HEK293 (cell line): ENCODE measurements around the gene SMIM33.

Experiments used
- FEZF1 ChIP-seq: fragments of 450-650 bp; formaldehyde crosslinking; IDR thresholded peaks from 2 replicates; pipeline ENCODE4 v1.5.1; 2016; ENCODE audit warnings: missing biosample characterization, missing genetic modification characterization
- GLIS2 ChIP-seq: fragments of 450-650 bp; formaldehyde crosslinking; IDR thresholded peaks from 2 replicates; pipeline ENCODE4 v1.5.1; 2016; ENCODE audit warnings: missing biosample characterization, missing genetic modification characterization
- INSM2 ChIP-seq: fragments of 450-650 bp; formaldehyde crosslinking; IDR thresholded peaks from 2 replicates; pipeline ENCODE4 v1.5.1; 2016; ENCODE audit warnings: missing biosample characterization, missing genetic modification characterization
- MZF1 ChIP-seq: fragments of 450-650 bp; formaldehyde crosslinking; IDR thresholded peaks from 2 replicates; pipeline ENCODE4 v1.5.1; 2017; ENCODE audit warnings: missing biosample characterization, missing genetic modification characterization, borderline replicate concordance
- PATZ1 ChIP-seq: fragments of 450-650 bp; formaldehyde crosslinking; IDR thresholded peaks from 2 replicates; pipeline ENCODE4 v1.5.1; 2016; ENCODE audit warnings: missing biosample characterization, missing genetic modification characterization
- REPIN1 ChIP-seq: fragments of 450-650 bp; formaldehyde crosslinking; IDR thresholded peaks from 2 replicates; pipeline ENCODE4 v1.5.1; 2017; ENCODE audit warnings: missing biosample characterization, missing genetic modification characterization, low read depth
- SCRT1 ChIP-seq: fragments of 450-650 bp; formaldehyde crosslinking; IDR thresholded peaks from 2 replicates; pipeline ENCODE4 v1.5.1; 2016; ENCODE audit warnings: missing biosample characterization, missing genetic modification characterization, borderline replicate concordance
- ZBTB20 ChIP-seq: fragments of 450-650 bp; formaldehyde crosslinking; IDR thresholded peaks from 2 replicates; pipeline ENCODE4 v1.5.1; 2016; ENCODE audit warnings: missing biosample characterization, missing genetic modification characterization
- ZIC2 ChIP-seq: fragments of 450-650 bp; formaldehyde crosslinking; IDR thresholded peaks from 2 replicates; pipeline ENCODE4 v1.5.1; 2016; ENCODE audit warnings: missing biosample characterization, missing genetic modification characterization
- ZNF18 ChIP-seq: fragments of 450-650 bp; formaldehyde crosslinking; IDR thresholded peaks from 2 replicates; pipeline ENCODE4 v1.5.1; 2016; ENCODE audit warnings: missing biosample characterization, missing genetic modification characterization
- ZNF19 ChIP-seq: fragments of 450-650 bp; formaldehyde crosslinking; IDR thresholded peaks from 2 replicates; pipeline ENCODE4; 2016; ENCODE audit warnings: missing biosample characterization, missing genetic modification characterization, low read depth
- ZNF394 ChIP-seq: fragments of 450-650 bp; formaldehyde crosslinking; IDR thresholded peaks from 2 replicates; pipeline ENCODE4 v1.5.1; 2016; ENCODE audit warnings: missing biosample characterization, missing genetic modification characterization, mild to moderate bottlenecking, moderate library complexity, borderline replicate concordance
- ZNF398 ChIP-seq: fragments of 450-650 bp; formaldehyde crosslinking; IDR thresholded peaks from 2 replicates; pipeline ENCODE4 v1.5.1; 2017; ENCODE audit warnings: missing biosample characterization, missing genetic modification characterization
- ZNF561 ChIP-seq: fragments of 450-650 bp; IDR thresholded peaks from 2 replicates; pipeline ENCODE4 v1.5.1; 2018; ENCODE audit warnings: missing biosample characterization, missing genetic modification characterization, borderline replicate concordance
- ZNF571 ChIP-seq: fragments of 450-650 bp; formaldehyde crosslinking; IDR thresholded peaks from 2 replicates; pipeline ENCODE4 v1.5.0; 2017; ENCODE audit warnings: missing biosample characterization, missing genetic modification characterization
- ZNF629 ChIP-seq: fragments of 450-650 bp; formaldehyde crosslinking; IDR thresholded peaks from 2 replicates; pipeline ENCODE4 v1.5.1; 2017; ENCODE audit warnings: missing biosample characterization, missing genetic modification characterization
- ZNF660 ChIP-seq: fragments of 450-650 bp; IDR thresholded peaks from 2 replicates; pipeline ENCODE4 v1.5.1; 2018; ENCODE audit warnings: missing biosample characterization, mild to moderate bottlenecking, missing genetic modification characterization
- ZNF843 ChIP-seq: fragments of 450-650 bp; formaldehyde crosslinking; IDR thresholded peaks from 2 replicates; pipeline ENCODE4 v1.5.1; 2016; ENCODE audit warnings: missing biosample characterization, missing genetic modification characterization
- TF ChIP-seq, protein P1 (sequence below): fragments of 450-650 bp; formaldehyde crosslinking; IDR thresholded peaks from 2 replicates; pipeline ENCODE4 v1.5.1; 2016; ENCODE audit warnings: missing biosample characterization, missing genetic modification characterization
- TF ChIP-seq, protein P2 (sequence below): fragments of 450-650 bp; formaldehyde crosslinking; IDR thresholded peaks from 2 replicates; pipeline ENCODE4 v1.5.1; 2016; ENCODE audit warnings: missing biosample characterization, missing genetic modification characterization, borderline replicate concordance
- TF ChIP-seq, protein P3 (sequence below): fragments of 450-650 bp; formaldehyde crosslinking; IDR thresholded peaks from 2 replicates; pipeline ENCODE4 v1.5.1; 2016; ENCODE audit warnings: missing biosample characterization, missing genetic modification characterization
- TF ChIP-seq, protein P4 (sequence below): fragments of 450-650 bp; formaldehyde crosslinking; IDR thresholded peaks from 2 replicates; pipeline ENCODE4 v1.5.1; 2017; ENCODE audit warnings: missing biosample characterization, missing genetic modification characterization

SMIM33 gene

GRCh38 chr5:139482050-139482889 is 11.5 kb downstream of the SMIM33 start, which contains the start of gene STING1 (continued):
- TF ChIP-seq PATZ1 (tag by site-specific recombination) (peak; percentile 51), GLIS2 (tag by site-specific recombination) (peak; percentile 71; the same call in 1 of the 2 replicates), ZNF843 (tag by site-specific recombination) (no peak; the same call in 1 of the 2 replicates), MZF1 (tag by site-specific recombination) (peak; percentile 18; the same call in 1 of the 2 replicates), INSM2 (0 out of 2 replicates have a peak, but pooled peaks have one; percentile 66), ZNF18 (tag by site-specific recombination) (peak; percentile 34; the same call in 1 of the 2 replicates), ZIC2 (tag by site-specific recombination) (peak; percentile 64; the same call in 1 of the 2 replicates), REPIN1 (no peak), ZNF660 (tag by site-specific recombination) (peak; percentile 93; the same call in 1 of the 2 replicates), ZNF629 (tag by site-specific recombination) (peak; percentile 78), ZNF561 (tag by site-specific recombination) (peak; percentile 81), ZNF19 (tag by site-specific recombination) (no peak), ZNF394 (tag by site-specific recombination) (peak; percentile 83; the same call in 1 of the 2 replicates), ZBTB20 (tag by site-specific recombination) (peak; percentile 60; the same call in 1 of the 2 replicates), SCRT1 (tag by site-specific recombination) (0 out of 2 replicates have a peak, but pooled peaks have one; percentile 25), ZNF571 (no peak), FEZF1 (tag by site-specific recombination) (peak; percentile 67), ZNF398 (peak; percentile 85)
- TF ChIP-seq, protein P1, sequence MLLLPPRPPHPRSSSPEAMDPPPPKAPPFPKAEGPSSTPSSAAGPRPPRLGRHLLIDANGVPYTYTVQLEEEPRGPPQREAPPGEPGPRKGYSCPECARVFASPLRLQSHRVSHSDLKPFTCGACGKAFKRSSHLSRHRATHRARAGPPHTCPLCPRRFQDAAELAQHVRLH (tag by site-specific recombination): peak; percentile 56; the same call in 1 of the 2 replicates
- TF ChIP-seq, protein P2, sequence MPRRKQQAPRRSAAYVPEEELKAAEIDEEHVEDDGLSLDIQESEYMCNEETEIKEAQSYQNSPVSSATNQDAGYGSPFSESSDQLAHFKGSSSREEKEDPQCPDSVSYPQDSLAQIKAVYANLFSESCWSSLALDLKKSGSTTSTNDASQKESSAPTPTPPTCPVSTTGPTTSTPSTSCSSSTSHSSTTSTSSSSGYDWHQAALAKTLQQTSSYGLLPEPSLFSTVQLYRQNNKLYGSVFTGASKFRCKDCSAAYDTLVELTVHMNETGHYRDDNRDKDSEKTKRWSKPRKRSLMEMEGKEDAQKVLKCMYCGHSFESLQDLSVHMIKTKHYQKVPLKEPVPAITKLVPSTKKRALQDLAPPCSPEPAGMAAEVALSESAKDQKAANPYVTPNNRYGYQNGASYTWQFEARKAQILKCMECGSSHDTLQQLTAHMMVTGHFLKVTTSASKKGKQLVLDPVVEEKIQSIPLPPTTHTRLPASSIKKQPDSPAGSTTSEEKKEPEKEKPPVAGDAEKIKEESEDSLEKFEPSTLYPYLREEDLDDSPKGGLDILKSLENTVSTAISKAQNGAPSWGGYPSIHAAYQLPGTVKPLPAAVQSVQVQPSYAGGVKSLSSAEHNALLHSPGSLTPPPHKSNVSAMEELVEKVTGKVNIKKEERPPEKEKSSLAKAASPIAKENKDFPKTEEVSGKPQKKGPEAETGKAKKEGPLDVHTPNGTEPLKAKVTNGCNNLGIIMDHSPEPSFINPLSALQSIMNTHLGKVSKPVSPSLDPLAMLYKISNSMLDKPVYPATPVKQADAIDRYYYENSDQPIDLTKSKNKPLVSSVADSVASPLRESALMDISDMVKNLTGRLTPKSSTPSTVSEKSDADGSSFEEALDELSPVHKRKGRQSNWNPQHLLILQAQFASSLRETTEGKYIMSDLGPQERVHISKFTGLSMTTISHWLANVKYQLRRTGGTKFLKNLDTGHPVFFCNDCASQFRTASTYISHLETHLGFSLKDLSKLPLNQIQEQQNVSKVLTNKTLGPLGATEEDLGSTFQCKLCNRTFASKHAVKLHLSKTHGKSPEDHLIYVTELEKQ (tag by site-specific recombination): no peak
- TF ChIP-seq, protein P3, sequence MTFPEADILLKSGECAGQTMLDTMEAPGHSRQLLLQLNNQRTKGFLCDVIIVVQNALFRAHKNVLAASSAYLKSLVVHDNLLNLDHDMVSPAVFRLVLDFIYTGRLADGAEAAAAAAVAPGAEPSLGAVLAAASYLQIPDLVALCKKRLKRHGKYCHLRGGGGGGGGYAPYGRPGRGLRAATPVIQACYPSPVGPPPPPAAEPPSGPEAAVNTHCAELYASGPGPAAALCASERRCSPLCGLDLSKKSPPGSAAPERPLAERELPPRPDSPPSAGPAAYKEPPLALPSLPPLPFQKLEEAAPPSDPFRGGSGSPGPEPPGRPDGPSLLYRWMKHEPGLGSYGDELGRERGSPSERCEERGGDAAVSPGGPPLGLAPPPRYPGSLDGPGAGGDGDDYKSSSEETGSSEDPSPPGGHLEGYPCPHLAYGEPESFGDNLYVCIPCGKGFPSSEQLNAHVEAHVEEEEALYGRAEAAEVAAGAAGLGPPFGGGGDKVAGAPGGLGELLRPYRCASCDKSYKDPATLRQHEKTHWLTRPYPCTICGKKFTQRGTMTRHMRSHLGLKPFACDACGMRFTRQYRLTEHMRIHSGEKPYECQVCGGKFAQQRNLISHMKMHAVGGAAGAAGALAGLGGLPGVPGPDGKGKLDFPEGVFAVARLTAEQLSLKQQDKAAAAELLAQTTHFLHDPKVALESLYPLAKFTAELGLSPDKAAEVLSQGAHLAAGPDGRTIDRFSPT: peak; percentile 41; the same call in 1 of the 2 replicates
- TF ChIP-seq, protein P4, sequence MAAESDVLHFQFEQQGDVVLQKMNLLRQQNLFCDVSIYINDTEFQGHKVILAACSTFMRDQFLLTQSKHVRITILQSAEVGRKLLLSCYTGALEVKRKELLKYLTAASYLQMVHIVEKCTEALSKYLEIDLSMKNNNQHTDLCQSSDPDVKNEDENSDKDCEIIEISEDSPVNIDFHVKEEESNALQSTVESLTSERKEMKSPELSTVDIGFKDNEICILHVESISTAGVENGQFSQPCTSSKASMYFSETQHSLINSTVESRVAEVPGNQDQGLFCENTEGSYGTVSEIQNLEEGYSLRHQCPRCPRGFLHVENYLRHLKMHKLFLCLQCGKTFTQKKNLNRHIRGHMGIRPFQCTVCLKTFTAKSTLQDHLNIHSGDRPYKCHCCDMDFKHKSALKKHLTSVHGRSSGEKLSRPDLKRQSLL: peak; percentile 41; the same call in 1 of the 2 replicates
